Activated naive CD8-positive, alpha-beta T cell treated with anti-CD3 and anti-CD28 coated beads, Interleukin-2, amount 10 ng/mL, durations not matched to agents 7 days and 5 days (primary cell): ENCODE results near the gene POLD4. TPM values are rescaled to one million over a fixed set of nuclear protein-coding genes. Genes with fewer than 3 reads are reported as not detected.

Experiments used
- ATAC-seq: fragments of 150-1000 bp; cut with Tn5 transposase; one replicate; pipeline ENCODE4 v1.10.0; 2021; ENCODE audit warnings: low read depth, moderate library complexity
- POLR2A ChIA-PET: fragments of 350-600 bp; sonication (Branson Sonifier 250); formaldehyde crosslinking; loops from one replicate; lab custom pipeline; 2021; ENCODE audit warnings: antibody characterized with exemption; lab: Charles Lee
- DNase-seq: peaks from one replicate; pipeline ENCODE4 v3.0.0; 2021
- H3K27ac Mint-ChIP-seq: one replicate; pipeline ENCODE4 v1.8.0; 2022; ENCODE audit warnings: mild to moderate bottlenecking, mixed read lengths
- H3K27me3 Mint-ChIP-seq: one replicate; pipeline ENCODE4 v1.8.0; 2022; ENCODE audit warnings: mild to moderate bottlenecking, moderate library complexity, mixed read lengths
- H3K36me3 Mint-ChIP-seq: one replicate; pipeline ENCODE4 v1.8.0; 2021; ENCODE audit warnings: mild to moderate bottlenecking, mixed read lengths
- H3K4me1 Mint-ChIP-seq: one replicate; pipeline ENCODE4 v1.8.0; 2021; ENCODE audit warnings: mixed read lengths
- H3K4me3 Mint-ChIP-seq: one replicate; pipeline ENCODE4 v1.8.0; 2022; ENCODE audit warnings: mild to moderate bottlenecking, moderate library complexity, mixed read lengths
- H3K9me3 Mint-ChIP-seq: one replicate; pipeline ENCODE4 v1.8.0; 2021; ENCODE audit warnings: mixed read lengths
- total RNA-seq, 2 experiments: library from RNA; stranded (reverse); gene quantifications; one replicate each; pipeline ENCODE4 v1.2.3, GENCODE V29; 2021

POLD4 gene
- total RNA-seq, 2 experiments from 2014 or later, result 73.2 to 78.2 TPM

DNA sequence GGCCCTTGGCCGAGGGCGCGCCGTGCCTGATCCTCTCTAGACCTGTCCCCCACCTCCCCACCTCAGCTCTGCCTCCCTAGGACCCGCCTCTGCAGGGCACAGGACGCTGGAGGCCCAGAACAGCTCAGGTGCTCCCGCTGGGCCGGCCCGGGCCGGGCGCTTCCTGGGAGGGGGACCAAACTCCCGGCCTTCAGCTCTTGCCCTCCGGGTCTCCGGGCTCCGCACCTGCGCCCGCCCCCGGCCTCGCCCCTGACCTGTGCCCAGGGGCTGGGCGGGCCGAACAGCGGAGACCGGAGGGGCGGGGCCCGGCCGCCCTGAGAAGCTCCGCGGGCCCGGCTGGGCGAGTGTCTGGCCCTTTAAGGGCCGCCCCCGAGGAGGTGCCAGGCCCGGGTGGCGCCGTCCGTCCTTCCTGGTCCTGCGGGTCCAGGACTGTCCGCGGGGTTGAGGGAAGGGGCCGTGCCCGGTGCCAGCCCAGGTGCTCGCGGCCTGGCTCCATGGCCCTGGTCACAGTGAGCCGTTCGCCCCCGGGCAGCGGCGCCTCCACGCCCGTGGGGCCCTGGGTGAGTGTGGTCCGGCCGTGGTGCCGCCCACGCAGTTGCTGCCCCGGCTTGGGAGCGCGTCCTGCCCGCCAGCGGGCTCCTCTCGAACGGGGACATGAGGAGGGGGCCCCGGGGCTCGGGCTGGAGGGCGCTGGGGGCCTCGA lies 50.1 kb downstream of the POLD4 start, which contains the start of gene SSH3:
SSH3 (plus strand) TSS at position 399 of the 703 bp plus-strand sequence; CDS start at position 495, 96 bp downstream.
- peak; percentile 79 for ATAC-seq
- POLR2A ChIA-PET, result interaction anchor here (0.7 to 5.6 kb wide), 15 partner anchors 10 to 63 kb away, joined by 3 to 66 read pairs (median 7); partner anchors contain the start of genes ANKRD13D, GRK2 and POLD4
- Mint-ChIP-seq H3K36me3 (peaks cover 9% of the 10 kb centered on the region), H3K4me3 (peak within 1 kb of the TSS; percentile 68), H3K27ac (peak within 1 kb of the TSS; percentile 75), H3K9me3 (no peaks in the 10 kb centered on the region), H3K4me1 (peaks cover 8% of the 10 kb centered on the region), H3K27me3 (no peaks in the 10 kb centered on the region)
- DNase-seq, result peak; percentile 76

DNA sequence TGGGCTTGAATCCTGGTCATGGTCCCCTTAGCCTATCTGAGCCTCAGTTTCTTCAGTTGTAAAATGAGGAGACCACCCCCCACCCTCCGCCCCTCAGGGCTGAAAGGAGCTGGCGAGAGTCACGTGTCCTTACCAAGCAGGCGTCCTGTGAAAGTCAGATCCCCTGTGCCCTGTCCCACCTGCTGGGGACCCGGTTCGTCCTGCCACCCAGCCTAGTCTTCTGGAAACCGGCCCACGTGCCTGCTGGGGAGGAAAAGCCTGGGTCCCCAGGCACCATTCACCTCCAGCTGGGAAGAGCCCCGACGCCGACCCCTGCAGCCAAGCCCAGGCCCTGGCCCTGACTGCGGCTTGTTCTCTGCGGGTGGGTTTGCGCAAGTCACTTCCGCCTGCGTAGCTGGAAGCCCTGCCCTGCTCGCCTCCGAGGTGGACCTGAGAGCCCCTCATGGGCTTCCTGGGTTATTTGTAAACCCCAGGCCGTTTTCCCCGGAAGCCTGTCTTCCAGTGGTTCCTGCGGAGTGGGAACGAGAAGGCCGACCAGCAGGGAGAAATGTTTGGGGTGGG lies 50.7 kb downstream of the POLD4 start:
- Mint-ChIP-seq H3K4me1 (peaks cover 10% of the 10 kb centered on the region), H3K27me3 (no peaks in the 10 kb centered on the region), H3K9me3 (no peaks in the 10 kb centered on the region), H3K36me3 (peaks cover 15% of the 10 kb centered on the region), H3K27ac (peak overlapping the region; percentile 75), H3K4me3 (peak overlapping the region; percentile 60)
- ATAC-seq (peak; percentile 31), DNase-seq (peak; percentile 32)
- POLR2A ChIA-PET, result interaction anchor here (0.8 to 5.6 kb wide), 14 partner anchors 10 to 63 kb away, joined by 3 to 66 read pairs (median 8); partner anchors contain the start of genes ANKRD13D, GRK2 and POLD4

DNA sequence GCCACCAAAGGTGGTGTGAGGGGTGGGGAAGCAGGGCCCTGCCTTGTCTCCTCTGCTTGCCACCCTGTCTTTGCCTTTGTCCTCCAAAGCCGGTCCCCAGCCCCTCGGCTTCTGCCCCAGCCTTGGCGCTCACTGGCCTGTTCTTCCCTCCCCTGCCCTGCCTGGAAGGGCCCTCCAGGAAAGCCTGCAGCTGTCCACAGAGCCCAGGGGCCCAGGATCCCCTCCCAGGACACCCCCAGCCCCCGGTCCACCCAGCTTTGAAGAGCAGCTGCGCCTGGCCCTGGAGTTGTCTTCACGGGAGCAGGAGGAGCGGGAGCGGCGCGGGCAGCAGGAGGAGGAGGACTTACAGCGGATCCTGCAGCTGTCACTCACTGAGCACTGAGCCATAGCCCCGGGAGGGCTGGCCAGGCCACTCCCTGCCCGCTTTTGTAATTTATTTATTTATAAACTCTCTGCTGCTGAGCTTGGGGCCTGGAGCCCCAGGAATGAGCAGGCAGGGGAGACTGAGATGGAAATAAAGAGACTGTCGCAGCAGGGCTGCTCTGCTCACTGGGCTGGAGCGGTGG lies 51.3 kb downstream of the POLD4 start:
- peak overlapping the region; percentile 60 for H3K4me3 Mint-ChIP-seq
- peaks cover 10% of the 10 kb centered on the region for H3K4me1 Mint-ChIP-seq
- DNase-seq (peak; percentile 36), ATAC-seq (no peak)
- H3K9me3 Mint-ChIP-seq, result no peaks in the 10 kb centered on the region
- POLR2A ChIA-PET, result interaction anchor here (0.6 to 5.6 kb wide), 11 partner anchors 9 to 1798 kb away, joined by 4 to 66 read pairs (median 8); partner anchors contain the start of genes ANKRD13D, GRK2 and POLD4
- H3K27me3 Mint-ChIP-seq, result no peaks in the 10 kb centered on the region
- H3K36me3 Mint-ChIP-seq, result peaks cover 19% of the 10 kb centered on the region
- H3K27ac Mint-ChIP-seq, result peak overlapping the region; percentile 75

DNA sequence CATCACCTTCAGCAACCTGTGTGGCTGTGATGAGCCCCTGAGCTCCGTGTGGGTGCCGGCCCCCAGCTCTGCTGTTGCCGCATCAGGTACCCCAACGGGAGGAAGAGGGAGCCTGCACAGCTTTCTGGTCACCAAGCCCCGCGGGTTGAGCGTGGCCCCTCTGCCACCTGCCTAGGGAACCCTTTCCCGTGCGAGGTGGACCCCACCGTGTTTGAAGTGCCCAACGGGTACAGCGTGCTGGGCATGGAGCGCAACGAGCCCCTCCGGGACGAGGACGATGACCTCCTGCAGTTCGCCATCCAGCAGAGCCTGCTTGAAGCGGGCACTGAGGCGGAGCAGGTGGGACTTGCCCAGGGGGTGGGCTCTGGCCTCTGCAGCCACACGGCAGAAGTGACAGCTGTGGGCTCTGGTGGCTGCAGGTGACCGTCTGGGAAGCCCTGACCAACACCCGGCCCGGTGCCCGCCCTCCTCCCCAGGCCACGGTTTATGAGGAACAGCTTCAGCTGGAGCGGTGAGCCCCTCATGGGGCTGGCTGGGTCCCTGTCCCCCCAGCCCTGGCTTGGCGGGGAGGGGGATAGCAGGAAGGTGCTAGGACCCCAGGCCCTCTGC lies 51.9 kb downstream of the POLD4 start:
- ATAC-seq, result no peak
- Mint-ChIP-seq H3K4me1 (peaks cover 11% of the 10 kb centered on the region), H3K9me3 (peaks cover 2% of the 10 kb centered on the region), H3K4me3 (no peak overlapping the region), H3K27me3 (no peaks in the 10 kb centered on the region), H3K27ac (no peak overlapping the region), H3K36me3 (peaks cover 25% of the 10 kb centered on the region)
- DNase-seq, result peak; percentile 35
- POLR2A ChIA-PET, result interaction anchor here (0.6 to 5.6 kb wide), 6 partner anchors 12 to 1798 kb away, joined by 3 to 66 read pairs (median 6); partner anchors contain the start of genes ANKRD13D and GRK2

Other genes starting within 250 kb of the POLD4 start
- gene KDM2A, start 234.3 kb downstream of the POLD4 start, total RNA-seq, result 100 to 1,000 TPM; 128 to 134 TPM
- 100 to 1,000 TPM; 325 to 341 TPM for gene GRK2, start 87.1 kb downstream of the POLD4 start, total RNA-seq
- gene ANKRD13D, start 64.2 kb downstream of the POLD4 start, total RNA-seq, result 100 to 1,000 TPM; 185 to 207 TPM
- gene SSH3, start 50.0 kb downstream of the POLD4 start, total RNA-seq, result 10 to 100 TPM; 24.6 to 27.0 TPM
- 1 to 10 TPM; 4.3 to 4.7 TPM for gene CLCF1, start 20.1 kb upstream of the POLD4 start, total RNA-seq
- gene RAD9A, start 38.4 kb upstream of the POLD4 start, total RNA-seq, result 10 to 100 TPM; 65.3 to 67.1 TPM
- gene PPP1CA, start 48.3 kb upstream of the POLD4 start, total RNA-seq, result 100 to 1,000 TPM; 290 to 311 TPM
- 100 to 1,000 TPM; 359 to 367 TPM for gene TBC1D10C, start 50.5 kb upstream of the POLD4 start, total RNA-seq
- gene CARNS1, start 62.1 kb upstream of the POLD4 start, total RNA-seq, result 1 to 10 TPM; 5.5 to 5.6 TPM
- 10 to 100 TPM; 69.0 to 71.4 TPM for gene RPS6KB2, start 74.9 kb upstream of the POLD4 start, total RNA-seq
- gene PTPRCAP, start 84.1 kb upstream of the POLD4 start, total RNA-seq, result 100 to 1,000 TPM; 351 to 371 TPM
- 100 to 1,000 TPM; 168 to 195 TPM for gene CORO1B, start 89.9 kb upstream of the POLD4 start, total RNA-seq
- gene GPR152, start 99.2 kb upstream of the POLD4 start, total RNA-seq, result not detected
- 1 to 10 TPM; 2.8 to 3.0 TPM for gene CABP4, start 101.8 kb upstream of the POLD4 start, total RNA-seq
- gene TMEM134, start 115.7 kb upstream of the POLD4 start, total RNA-seq, result 10 to 100 TPM; 63.2 to 69.1 TPM
- 100 to 1,000 TPM; 161 to 166 TPM for gene AIP, start 129.5 kb upstream of the POLD4 start, total RNA-seq
- gene PITPNM1, start 151.8 kb upstream of the POLD4 start, total RNA-seq, result 100 to 1,000 TPM; 125 to 132 TPM
- gene CDK2AP2, start 154.6 kb upstream of the POLD4 start, total RNA-seq, result 100 to 1,000 TPM in 1 of 2 experiments, 10 to 100 TPM in 1; 94.6 to 101 TPM
- not detected for gene CABP2, start 169.9 kb upstream of the POLD4 start, total RNA-seq
- 100 to 1,000 TPM; 211 to 219 TPM for gene GSTP1, start 230.3 kb upstream of the POLD4 start, total RNA-seq